Amniotic stem cell (primary cell): Measurements from ENCODE around the gene OR13C2.
"Not testable (repeated sequence)": the region's sequence is repeated elsewhere in the genome, so short reads cannot be mapped to it uniquely, and the experiment has no call there.

ENCODE experiments used
- DNase-seq: peaks from one replicate; lab custom pipeline; 2025; lab: John Stamatoyannopoulos, UW

The OR13C2 gene

GRCh38 chr9:104605527-104605926 lies at the start of gene OR13C2:
Gene OR13C2 (minus strand): TSS chr9:104605627. CDS start chr9:104605627, 0 bp downstream.
- DNase-seq: not testable (repeated sequence)

GRCh38 chr9:104635456-104635855 lies 30.0 kb upstream of the OR13C2 start:
- no peak for DNase-seq

DNA sequence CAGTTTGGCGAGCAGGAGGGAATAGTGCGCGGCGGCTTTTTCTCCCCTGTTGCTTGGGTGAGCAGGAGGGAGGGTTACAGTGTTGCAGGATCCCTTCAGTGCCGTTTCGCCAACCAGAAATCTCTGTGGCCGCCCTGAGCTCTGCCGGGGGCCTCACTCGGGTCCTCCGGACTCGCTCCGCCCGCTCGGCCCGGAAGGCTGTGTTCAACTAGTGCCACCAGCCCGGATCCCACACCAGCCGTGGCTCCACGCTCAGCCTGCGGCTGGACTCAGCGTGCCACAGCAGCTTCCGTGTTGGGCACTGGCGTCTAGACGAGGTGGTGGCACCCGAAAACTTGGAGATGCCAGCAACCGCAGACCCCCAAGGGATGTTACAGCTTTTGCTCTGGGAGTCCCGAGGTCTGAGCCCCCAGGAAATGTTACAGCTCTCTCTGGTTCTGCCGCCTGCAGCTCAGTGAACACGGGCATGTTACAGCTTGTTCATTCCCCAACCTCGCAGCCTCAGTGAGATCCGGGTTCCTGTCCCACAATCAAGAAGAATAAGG lies 28.6 kb upstream of the OR13C2 start:
- DNase-seq: no peak

DNA sequence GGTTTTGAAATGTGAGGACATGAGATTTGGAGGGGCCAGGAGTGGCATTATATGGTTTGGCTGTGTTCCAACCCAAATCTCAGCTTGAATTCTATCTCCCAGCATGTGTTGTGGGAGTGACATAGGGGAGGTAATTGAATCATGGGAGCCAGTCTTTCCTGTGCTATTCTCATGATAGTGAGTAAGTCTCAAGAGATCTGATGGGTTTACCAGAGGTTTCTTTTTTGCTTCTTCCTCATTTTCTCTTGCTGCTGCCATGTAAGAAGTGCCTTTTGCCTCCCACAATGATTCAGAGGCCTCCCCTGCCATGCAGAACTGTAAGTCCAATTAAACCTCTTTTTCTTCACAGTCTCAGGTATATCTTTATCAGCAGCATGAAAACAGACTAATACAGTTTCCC lies 20.5 kb upstream of the OR13C2 start:
- not testable (repeated sequence) for DNase-seq

DNA sequence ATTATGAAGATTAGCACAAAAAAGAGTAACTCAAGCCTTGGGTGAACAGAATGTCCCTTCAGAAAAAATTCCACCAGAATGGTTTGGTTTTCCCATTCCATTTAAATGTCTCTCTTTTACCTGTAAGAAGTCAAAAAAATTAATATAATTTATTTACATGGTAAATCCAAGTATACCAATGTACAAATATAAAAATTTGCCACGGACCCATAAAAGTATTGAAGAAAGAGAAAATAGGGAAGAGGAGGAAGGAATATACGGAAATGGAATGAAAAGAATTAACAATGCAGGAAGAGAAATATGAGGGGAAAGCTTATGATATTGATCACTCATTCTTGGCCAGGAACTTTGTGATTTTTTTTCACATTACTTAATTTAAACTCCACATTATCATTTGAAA lies 12.7 kb upstream of the OR13C2 start, which contains the start of gene OR13C9:
Gene OR13C9, minus strand, starts transcription at position 101 of the 400 bp plus-strand sequence. Its CDS starts 0 bp downstream, at position 101.
- DNase-seq: no peak

DNA sequence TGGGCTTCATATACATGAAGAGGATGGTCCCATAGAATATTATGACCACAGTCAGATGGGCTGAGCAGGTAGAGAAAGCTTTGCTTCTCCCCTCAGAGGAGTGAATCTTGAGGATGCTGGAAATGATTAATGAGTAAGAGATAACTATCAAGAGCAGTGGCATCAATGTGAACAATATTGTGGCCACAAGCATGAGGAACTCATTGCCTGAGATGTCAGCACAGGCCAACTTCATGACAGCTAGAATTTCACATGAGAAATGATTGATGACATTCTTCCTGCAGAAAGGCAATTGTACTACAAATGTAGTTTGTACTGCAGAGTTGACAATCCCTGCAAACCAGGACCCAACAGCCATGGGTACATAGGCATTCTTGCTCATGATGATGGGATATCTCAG lies 12.0 kb upstream of the OR13C2 start:
- DNase-seq: no peak

- no peak for DNase-seq
Measured at GRCh38 chr9:104611213-104611612, 5.8 kb upstream of the OR13C2 start.

- DNase-seq: no peak
Measured at GRCh38 chr9:104608336-104608735, 2.9 kb upstream of the OR13C2 start.

DNA sequence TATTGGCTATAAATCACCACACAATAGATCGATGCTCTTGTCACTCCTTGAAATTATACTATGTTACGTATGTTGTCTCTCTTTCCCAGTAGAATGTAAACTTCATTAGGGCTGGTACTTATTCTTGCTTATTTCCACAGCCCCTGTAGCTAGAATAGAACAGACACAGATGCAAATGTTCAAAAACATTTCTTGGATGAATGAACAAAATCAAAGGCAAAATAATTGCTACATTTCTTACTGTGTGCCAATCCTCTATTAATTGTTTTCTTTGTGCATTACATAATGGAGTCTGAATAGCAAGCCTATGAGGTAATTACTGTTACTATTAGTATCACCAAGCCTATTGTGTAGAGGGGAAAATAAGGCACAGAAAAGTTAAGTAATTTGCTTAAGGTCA lies 725 bp upstream of the OR13C2 start:
- DNase-seq: no peak

- DNase-seq: no peak
Measured at GRCh38 chr9:104604801-104605200, 626 bp downstream of the OR13C2 start.

DNA sequence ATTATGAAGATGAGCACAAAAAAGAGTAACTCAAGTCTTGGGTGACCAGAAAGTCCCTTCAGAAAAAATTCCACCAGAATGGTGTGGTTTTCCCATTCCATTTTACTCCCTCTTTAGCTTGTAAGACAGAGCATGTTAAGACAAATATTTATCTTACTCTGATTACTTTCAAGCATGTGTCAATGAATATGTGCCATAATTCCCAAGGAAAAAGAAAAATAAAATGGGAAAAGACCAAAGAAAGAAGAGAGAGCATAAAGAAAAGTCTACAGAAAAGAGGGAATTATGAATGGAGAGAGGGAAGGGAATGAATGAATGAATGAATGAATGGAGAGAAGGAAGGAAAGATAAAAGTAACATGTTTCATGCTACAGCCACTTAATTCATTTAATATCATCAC lies 6.1 kb downstream of the OR13C2 start, which contains the start of gene OR13C5:
Gene OR13C5, minus strand, starts transcription at position 101 of the 400 bp plus-strand sequence. Its CDS starts 0 bp downstream, at position 101.
- not testable (repeated sequence) for DNase-seq

DNA sequence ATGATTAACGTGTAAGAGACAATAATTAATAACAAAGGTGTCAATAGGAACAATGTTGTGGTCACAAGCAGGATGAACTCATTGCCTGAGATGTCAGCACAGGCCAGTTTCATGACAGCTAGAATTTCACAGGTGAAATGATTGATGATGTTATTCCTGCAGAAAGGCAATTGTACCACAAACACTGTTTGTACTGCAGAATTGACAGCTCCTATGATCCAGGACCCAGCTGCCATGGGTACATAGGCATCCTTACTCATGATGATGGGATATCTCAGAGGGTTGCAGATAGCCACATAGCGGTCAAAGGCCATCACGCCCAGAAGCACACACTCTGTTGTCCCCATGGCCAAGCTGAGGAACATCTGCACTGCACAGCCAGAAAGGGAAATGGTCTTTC lies 6.7 kb downstream of the OR13C2 start:
- DNase-seq: not testable (repeated sequence)

- no peak for DNase-seq
Measured at GRCh38 chr9:104589626-104590025, 15.8 kb downstream of the OR13C2 start.

DNA sequence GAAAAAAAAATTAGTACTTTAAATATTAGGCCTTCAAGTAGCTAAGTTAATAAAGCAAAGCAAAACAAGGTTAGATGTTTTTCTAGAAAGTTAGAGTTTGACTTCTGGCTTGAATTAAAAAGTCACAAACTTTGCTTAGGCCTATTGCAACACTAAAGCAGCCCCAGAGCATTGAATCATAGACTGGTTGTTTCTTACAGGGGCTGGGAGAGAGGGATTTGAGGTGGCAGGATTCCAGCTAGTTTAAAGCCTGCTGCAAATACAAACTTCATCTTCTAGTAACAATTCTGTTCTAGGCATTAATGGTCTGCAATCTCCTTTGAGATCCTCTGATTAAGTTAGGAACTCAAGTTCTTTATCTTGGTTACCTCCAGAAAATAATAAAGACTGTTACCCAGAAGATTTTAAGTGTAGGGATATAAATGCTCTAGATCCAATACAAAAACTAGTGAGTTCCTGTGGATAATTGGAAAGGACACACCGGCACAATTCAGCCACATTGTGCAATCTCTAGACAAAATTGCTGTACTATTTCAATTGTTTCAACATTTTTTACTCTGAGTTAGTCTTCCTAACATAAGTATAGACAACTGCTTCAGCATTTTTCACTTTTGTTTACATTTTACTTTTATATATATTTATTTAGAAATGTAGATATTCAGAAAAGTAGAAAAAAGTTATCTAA lies 18.8 kb downstream of the OR13C2 start:
- DNase-seq: no peak

DNA sequence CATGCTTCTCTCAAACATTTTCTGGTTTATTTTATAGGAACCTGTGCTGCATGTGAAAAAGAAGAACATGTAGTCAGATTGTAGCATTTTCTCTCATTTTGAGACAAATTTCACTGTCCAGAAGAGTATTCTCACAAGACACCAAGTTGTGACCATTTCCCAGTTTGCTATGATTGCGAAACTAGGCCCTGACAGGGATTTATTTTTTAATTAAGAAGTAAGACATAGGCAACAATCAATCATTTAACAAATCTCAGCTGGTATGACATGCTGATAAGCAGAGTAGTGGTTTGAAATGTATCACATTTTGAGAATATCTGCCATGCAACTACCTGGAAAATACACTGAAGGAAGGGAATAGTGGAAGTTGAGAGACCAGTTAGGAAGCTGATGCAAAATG lies 24.9 kb downstream of the OR13C2 start:
- no peak for DNase-seq

GRCh38 chr9:104577263-104577662 lies 28.2 kb downstream of the OR13C2 start:
- no peak for DNase-seq

DNA sequence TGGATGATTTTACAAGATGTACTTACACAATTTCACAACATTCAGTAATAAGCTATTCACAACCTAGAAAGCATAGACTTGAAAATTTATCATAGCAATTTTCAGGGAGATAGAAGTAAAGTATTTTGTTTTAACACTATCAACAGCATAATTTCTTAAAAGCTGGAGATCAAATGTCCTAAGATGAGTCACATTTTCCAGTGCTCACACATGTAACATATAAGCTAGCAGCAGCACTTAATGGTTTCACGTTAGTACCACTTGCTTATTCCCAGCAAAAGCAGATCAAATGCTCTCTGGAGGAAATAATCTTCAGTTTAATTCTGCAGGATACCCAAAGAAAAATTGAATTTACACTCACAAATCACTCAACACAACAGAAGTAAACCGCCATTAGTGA lies 30.0 kb downstream of the OR13C2 start:
- DNase-seq: no peak

DNA sequence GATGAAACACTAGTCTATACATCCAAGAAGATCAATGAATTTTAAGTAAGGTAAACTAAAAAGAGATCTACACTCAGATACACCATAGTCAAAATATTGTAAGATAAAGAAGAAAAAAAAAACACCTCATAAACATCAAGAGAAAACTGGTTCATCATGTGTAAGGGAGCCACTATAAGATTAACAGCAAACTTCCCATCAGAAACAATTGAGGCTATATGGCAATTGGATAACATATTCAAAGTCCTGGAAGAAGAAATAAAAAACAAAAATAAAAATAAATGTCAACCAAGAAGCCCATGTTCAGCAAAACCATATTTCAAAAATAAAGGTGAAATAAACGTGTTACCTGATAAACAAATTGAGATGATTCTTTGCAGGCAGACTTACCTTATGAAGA lies 32.8 kb downstream of the OR13C2 start:
- DNase-seq: no peak

GRCh38 chr9:104568868-104569267 lies 36.6 kb downstream of the OR13C2 start, which contains the start of gene OR13C8:
Gene OR13C8 (plus strand): TSS chr9:104569168. CDS start chr9:104569168, 0 bp downstream.
- DNase-seq: no peak

DNA sequence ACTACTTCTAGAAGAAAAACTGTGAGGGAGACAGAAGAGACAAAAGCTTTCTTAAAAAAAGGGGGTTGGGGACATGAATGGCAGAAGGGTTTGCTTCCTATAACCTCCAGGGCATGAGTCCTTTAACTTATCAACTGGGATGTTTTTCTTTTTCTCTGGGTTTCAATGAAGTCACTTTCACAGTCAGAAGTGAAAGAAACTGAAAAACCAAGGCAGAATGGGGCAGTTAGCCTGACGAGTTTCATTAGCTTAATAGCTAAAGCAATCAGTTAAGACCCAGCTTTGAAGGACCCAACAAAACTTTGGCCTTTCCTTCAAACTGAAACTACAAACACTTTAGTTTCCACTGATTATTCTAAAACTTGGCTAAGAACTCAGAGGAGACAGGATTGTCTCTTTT lies 41.1 kb downstream of the OR13C2 start:
- DNase-seq: no peak

DNA sequence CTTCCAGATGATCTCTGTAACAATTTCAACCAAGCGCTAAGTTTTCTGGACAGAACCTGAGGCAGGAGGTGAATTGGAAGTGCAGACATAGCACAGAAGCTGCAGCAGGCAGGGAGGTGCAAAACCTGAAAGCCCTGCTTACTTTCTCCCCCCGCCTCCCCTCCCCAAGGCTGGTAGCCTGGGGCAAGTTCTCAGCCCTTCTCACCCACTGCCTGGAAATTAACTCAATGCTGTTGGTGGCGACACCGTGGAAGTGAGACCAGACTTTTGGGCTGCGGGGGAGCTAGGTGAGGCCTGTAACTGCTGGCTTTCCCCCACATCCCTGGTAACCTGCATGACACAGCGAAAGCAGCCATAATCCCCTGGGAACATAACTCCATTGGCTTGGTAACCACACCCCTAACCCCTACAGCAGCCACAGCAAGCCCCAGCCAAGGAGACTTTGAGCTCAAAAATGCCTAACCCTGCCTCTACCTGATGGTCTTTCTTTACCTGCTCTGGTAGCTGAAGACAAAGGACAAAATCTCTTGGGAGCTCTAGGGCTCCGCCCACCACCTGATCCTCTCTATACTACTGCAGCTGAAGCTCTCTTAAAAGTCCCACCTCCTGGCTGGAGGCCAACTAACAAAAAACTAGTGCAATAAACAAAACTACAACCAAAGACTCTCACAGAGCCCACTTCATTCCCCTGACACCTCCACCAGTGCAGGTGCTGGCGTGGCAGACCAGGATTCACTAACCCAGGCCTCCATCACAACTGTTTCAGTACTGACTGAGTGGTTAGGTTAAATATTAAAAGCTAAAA lies 48.4 kb downstream of the OR13C2 start:
- no peak for DNase-seq

DNA sequence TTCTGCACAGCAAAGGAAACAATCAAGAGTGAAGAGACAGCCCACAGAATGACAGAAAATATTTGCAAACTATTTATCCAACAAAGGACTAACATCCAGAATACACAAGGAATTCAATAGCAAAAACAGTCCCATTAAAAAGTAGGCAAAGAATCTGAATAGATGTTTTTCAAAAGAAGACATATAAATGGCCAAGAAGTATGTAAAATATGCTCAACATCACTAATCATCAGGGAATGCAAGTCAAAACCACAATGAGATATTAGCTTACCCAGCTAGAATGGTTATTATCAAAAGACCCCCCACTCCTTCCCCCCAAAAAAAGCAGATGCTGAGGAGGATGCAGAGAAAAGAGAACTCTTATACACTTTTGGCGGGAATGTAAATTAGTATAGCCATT lies 49.9 kb downstream of the OR13C2 start:
- no peak for DNase-seq
